ENCODE results near the gene RERE.

The RERE gene

GRCh38 chr1:8663090-8663802, 154.2 kb downstream of the RERE start:
- DNase-seq, result no peak

DNA sequence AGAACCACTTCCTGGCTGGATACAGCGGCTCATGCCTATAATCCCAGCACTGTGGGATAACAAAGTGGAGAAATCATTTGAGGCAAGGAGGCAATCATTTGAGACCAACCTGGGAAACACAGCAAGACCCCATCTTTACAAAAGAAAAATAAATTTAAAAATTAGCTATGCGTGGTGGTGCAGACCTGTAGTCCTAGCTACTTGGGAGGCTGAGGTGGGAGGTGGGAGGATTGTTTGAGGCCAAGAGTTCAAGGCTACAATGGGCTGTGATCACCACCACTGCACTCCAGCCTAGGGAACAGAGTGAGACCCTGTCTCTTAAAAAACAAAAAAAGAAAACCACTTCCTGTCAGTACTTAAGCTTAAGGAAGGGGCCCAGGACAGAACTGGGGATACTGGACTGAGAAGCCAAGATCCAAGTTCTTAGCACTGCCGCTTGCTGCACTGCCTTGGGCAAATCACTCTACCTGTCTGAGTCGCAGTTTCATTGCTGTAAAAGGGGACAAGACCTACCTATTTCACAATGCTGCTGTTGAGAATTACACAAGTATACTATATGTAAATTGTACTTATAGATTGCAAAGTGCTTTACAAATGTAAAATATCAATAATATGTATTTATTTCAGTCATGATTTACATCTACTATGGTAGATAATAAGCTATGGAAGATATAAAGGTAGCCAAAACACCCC, 154.9 kb downstream of the RERE start:
- no peak for DNase-seq

DNA sequence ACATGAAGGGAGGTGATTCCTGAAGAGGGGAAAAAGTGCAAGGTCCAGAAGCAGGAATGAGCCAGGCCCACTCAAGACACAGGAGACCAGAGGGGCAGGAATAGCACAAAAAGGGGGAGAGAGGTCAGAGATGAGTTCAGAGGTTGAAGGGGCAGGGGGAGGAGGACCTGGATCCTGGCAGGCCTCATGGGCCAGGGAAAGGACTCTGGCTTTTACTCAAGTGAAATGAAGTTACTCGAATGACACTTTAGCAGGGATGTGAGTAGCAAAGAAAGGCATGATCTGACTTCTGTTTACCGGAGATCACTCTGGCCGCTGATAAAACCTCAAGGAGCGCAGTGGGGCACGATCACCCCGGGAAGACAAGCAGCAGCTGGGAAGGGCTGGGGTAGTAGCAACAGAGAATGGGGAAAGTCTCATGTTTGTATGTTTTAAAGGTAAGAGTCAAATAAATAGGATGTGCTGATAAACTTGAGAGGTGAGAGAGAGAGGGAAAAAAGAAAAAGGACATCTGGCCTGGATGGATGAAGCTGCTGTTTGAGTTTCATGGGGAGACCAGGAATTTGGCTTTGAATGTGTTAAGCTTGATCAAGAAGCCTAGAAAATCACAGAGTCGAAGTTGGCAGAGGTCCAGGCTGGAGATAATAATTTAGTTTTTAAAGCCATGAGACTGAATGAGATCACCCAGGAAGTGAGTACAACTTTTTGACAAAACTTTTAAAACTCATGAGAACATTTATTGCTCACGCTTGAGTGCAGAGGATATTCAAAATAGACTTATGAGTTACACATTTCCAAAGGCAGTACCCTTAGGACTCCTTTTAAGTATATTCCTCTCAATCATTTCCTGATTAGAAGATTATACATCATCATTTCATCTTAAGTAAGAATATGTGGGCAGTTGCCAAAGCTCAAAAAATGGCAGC, 156.0 kb downstream of the RERE start:
- no peak for DNase-seq

DNA sequence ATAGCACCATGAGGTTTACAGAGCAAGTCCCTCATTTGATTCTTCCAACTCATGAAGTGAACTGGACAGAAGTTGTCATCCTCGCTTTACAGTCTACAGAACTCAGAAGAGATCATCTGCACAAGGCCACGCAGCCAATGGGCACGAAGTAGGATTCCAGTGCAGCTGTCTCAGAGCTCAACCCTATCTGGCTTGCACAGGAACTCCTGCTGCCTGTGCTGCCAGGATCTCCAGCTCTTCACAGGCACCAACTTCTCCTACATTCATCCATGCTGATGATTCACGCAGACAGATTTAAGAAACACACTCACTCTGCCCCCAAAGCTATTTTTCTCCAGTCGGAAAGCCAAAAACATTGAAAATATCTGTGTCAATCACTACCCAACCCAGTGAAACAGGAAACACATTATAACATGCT, 157.0 kb downstream of the RERE start:
- no peak for DNase-seq

DNA sequence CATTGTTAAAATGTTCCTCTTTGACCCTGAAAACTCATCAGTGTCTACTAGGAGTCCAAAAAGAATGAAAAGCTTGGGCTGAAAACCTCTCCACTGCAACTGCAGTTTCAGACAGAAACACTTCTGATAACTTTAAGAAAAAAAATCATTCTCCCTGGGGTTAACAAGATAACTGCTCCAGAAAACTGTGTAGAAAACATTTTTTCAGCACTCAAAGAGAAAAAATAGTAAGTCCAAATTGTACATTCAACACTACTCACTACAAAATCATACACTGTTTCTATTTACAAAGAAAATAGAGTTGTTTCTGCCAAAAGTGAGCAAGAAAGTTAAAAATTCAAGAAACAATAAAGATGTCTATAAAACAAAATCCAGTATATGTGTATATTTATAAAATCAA, 157.8 kb downstream of the RERE start:
- DNase-seq, result no peak

DNA sequence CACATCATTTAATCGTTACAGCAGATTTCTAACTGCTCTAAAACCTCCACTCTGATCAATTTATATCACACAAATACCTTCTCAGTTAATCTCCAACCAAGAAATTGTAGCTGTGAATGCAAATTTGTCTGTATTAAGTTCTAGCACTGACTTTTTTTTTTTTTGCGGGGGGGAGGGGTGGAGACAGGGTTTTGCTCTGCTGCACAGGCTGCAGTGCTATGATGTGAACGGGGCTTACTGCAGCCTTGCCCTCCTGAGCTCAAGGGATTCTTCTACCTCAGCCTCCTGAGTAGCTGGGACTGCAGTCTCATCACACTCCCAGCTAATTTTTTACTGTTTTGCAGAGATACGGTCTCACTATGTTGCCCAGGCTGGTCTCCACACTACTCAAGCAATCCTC, 163.6 kb downstream of the RERE start:
- no peak for DNase-seq

DNA sequence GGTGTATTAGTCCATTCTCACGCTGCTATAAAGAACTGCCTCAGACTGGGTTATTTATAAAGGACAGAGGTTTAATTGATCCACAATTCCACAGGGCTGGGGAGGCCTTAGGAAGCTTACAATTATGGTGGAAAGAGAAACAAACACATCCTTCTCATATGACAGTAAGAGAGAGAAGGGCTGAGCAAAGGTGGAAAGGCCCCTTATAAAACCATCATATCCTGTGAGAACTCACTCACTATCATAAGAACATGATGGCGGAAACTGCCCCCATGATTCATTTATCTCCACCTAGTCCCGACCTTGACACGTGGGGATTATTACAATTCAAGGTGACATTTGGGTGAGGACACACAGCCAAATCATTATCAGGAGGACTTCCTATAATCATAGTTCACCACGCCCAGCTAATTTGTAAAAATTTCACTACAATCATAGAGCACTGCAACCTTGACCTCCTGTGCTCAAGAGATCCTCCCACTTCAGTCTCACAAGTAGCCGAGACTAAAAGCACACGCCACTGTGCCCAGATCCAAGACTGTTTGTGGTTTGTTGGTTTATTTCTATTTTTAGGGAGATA, 164.9 kb downstream of the RERE start:
- DNase-seq, result no peak

DNA sequence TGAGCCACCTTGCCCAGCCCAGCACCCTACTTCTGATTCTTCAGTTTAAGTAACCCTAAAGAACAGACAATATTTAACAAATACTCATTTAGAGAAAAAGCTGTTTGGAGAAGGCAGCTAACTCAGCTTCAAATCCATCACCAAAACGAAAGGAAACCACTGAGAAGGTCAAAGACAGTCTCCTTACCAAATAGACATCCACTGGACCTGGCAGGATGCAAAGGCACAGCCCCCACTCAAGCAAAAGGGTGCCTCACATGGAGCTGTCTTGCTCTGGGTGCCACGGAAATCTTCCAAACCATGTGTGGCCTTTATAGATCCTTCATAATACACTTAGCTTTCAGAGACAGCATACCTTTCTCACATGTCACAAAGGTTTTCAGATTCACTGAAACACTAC, 165.5 kb downstream of the RERE start:
- DNase-seq, result no peak

DNA sequence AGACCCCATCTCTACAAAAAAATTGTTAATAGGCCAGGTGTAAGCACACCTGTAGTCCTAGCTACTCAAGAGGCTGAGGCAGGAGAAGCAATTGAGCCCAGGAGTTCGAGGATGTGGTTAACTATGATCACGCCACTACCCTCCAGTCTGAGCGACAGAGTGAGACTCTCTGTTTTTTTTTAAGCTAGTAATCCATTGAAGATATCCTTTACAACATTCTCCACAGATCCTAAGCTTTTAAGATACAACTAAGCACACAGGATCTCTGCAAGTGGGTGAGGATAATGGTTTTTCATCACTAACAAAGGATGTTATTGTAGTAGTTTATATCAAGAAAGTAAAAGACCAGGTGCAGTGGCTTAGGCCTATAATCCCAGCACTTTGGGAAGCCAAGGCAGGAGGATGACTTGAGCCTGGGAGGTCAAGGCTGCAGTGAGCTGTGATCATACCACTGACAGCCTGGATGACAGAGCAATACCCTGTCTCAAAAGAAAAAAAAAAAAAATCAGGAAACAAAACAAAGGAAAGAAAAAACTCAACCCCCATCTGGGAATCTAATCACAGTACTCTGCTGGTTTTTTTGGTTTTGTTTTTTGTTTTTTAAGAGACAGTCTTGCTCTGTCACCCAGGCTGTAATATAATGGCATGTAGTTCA, 166.1 kb downstream of the RERE start:
- DNase-seq, result no peak

DNA sequence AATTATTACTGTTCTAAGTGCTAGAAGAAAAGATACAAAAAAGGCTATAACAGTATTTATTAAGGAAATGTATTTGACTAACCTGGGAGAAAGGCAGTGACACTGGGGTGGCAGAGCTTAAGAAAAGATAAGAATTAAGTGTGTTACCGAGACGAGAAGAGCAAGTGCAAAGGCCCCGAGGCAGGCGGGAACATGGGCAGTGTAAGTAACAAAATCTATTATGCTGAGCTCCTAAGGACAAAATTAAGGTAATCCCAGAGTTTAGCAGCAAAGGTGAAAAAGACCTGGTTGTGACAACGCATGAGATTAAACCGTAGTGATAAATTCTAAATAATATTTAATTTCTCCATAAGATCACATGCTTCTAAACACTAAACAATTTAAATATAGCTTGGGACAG, 167.6 kb downstream of the RERE start:
- DNase-seq, result no peak

DNA sequence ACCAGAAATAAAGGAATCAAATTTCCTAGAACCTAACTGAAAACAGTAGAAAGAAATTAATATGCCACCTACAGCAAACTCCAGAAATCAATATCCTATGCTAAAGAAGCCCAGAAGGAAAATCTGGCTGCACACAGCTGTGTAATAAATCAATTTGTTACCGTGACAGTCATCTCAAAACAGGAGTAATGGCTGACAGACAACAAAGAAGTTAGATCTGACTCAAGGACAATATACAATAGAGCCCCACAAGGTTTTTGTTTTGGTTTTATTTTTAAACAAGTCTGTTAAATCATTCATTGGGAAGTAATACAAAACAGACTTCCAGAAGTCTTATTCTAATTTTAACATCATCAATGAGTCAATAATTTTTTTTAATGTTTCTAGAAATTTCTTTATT, 168.4 kb downstream of the RERE start:
- DNase-seq, result no peak

- no peak for DNase-seq
These were observed 170.4 kb downstream of the RERE start for GRCh38 chr1:8646996-8647395.

DNA sequence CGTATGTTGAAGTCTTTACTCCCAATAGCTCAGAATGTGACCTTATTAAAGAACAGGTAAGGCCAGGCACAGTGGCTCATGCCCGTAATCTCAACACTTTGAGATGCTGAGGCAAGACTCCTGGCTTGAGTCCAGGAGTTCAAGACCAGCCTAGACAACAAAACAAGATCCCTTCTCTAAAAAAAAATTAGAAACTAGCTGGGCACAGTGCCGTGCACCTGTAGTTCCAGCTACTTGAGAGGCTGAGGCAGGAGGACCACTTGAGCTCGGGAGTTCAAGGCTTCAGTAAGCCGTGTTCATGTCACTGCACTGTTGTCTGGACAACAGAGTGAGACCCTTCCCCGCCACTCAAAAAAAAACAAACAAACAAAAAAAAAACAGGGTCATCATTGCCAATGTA, 171.3 kb downstream of the RERE start:
- DNase-seq, result no peak

DNA sequence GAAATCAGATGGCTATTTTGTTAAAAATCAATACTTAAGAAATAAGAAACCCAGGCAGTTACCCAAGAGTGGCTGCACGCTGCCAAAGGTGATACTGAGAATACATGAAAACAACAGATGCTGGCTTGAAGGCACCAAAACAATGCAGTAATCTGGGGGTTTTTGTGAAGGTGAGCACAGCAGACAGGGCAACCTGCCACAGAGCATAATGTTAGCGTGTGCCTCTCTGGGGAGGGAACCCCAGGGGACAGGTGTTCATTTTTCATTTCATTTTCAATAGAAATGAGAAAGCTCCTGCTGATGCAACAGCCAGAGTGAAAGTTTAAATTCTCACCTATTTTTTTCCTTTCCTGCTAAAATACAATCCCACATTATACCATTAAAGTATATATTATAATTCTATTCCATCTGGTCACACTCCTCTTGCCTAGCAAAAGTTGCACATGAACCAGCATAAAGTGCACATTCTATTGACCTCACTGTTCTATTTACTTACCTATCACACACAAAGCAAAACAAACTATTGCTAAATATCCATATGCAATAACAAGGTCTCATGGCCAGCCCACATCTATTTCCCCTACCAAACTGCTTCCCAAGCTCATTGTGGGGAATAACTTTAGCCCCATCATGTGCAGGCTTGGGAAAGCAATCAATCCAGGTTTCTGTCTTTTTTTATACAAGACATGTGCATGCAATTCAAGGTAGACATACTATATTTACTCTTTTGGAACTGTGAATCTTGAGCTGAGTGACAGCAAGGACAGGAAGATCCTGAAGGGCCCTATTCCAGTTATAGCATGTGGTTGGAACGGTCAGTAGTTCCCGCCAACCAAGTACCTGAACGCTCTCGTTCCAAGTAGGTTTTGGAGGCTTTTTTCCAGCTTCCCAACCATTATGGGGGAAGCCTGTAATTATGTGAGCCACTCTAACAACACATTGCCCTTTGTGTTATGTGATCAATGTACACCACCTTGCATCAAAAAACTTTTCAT, 173.6 kb downstream of the RERE start:
- peak; percentile 54 for DNase-seq

DNA sequence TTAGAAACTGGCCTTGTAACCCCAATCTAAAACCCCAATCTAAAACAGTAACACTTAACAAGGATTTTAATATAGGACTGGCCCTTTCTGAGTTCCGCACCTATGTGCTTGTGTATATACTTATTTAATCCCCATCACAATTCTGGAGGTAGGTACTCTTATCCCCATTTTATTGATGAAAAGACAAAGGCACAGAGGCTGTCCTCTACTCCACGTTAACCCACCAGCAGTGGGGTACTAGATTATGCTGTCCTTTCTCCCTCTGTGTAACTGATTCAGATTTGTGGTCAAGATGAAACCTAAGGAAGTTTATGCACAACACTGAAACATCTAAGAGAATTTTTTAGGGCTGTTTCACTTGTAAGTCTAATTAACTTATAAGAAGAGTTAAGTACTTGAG, 175.3 kb downstream of the RERE start:
- no peak for DNase-seq

DNA sequence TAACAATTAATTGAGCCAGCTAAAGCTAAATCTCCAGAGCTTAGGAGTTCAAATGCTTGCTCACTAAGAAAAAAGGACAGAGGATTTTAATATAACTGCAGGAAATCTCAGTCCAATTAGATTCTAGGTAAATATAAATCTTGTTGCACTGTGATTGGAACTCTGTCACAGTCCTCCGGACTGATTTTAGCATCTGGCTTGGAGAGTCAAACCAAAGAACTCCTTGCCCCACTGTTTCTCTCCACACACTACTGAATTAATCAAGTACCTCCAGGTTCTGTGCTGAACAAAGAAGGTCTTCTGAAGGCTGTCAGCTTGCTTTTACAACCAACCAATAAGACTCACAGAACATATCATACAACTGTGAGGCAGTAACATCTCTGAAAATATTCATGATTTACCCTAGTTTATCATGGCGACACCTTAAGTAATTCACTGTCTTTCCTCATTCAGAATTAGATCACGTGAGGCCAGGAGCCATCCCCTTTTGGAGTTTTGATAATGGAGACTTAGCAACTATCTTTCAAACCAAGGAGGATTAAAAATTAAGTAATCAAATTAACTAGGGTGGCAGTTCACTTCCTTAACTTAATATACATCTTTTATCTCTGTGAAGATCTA, 176.0 kb downstream of the RERE start:
- DNase-seq, result no peak

DNA sequence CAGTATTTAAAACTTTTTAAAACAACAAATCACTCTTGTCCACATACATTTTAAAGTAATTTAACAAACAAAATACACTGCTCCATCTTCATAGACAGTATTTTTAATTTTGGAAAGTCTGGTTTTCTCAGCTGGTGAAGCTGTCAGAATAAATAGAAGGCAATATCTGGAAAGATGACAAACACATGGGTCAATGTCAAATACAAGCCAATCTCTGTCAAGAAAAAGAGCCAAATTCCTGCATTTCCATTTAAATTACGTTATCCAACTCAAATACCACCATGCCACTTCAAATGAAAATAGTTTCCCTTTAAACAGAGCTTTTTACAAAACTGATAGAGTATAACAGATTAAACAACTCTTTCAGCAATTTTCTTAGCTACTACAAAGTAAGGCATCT, 176.5 kb downstream of the RERE start:
- no peak for DNase-seq

DNA sequence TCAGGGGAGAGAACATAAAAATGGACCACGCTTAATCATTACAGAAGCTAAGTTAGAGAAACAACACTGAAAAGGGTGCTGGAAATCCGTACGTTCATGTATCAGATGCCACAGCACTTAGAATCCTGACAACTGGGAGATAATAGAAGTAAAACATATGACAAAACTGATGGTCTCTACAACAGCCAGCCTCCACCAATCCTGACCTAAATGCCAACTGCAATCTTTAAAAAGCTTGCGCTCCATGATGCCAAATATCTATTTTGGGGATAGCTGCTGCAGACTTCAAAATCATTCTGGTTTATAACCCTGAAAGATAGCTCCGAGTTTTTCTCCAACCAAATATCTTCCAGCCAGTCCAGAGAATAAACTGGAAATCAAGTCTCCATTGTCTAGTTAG, 178.3 kb downstream of the RERE start:
- DNase-seq, result no peak

DNA sequence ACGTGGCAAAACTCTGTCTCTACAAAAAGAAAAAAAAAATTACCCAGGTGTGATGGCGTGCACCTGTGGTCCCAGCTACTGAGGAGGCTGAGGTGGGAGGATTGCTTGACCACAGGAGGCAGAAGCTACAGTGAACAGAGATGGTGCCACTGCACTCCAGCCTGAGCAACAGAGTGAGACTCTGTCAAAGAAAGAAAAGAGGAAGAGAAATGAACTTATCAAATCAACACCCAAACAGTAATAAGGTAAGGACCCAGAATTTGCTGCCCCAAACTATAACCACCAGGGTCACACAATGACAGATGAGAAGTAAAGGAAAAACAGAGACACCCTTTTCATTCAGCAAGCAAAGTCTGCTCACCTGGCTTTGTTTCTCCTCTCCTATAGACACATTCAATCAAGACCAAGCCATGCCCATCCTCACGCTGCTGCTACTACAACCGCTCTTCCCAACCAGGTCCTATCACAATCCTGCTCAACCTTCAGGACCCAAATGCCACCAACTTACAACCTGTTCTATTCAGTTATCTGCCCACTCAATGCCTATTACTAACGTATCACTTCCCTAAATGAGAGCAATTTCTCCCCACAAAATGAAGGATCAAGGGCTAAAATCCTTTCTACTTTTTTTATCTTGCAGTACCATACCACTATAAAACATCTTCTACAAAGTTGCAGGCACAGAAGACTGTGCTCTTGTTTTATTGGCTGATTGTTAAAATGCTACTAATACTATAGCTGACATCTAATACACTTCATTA, 183.5 kb downstream of the RERE start:
- no peak for DNase-seq

DNA sequence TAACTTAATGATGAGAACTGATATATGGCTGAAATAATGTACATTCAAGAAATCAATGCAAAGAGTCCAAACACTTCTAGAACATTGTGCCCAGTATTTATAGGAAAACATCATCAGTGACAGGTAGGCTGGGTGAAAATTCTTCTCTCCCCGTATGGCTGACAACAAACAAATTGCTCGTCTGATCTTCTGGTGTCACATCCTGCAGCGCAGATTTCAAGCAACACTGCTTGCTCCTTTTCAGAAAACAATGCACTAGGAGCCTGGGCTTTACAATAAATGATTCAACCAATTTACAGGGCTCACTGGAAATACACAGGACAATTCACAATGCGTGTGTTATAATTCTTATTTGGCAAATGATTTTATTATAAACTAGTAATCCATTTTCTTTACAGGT, 185.3 kb downstream of the RERE start:
- DNase-seq, result no peak

Measured in NCI-H1092 (cell line).